ENCODE data around the gene NAA25.
"Not testable (repeated sequence)": the region's sequence is repeated elsewhere in the genome, so short reads cannot be mapped to it uniquely, and the experiment has no call there.

DNA sequence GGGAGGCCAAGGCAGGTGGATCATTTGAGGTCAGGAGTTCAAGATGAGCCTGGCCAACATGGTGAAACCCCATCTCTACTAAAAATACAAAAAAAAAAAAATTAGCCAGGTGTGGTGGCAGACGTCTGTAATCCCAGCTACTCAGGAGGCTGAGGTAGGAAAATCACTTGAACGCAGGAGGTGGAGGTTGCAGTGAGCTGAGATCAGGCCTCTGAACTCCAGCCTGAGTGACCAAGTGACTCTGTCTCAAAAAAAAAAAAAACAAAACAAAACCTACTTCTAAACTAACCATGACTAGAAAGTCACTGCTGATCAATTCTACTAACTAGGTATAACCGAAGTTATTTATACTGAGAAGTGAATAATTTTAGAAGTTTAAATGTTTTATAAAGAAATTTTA lies 99.0 kb downstream of the NAA25 start:
- TF ChIP-seq, protein P1, sequence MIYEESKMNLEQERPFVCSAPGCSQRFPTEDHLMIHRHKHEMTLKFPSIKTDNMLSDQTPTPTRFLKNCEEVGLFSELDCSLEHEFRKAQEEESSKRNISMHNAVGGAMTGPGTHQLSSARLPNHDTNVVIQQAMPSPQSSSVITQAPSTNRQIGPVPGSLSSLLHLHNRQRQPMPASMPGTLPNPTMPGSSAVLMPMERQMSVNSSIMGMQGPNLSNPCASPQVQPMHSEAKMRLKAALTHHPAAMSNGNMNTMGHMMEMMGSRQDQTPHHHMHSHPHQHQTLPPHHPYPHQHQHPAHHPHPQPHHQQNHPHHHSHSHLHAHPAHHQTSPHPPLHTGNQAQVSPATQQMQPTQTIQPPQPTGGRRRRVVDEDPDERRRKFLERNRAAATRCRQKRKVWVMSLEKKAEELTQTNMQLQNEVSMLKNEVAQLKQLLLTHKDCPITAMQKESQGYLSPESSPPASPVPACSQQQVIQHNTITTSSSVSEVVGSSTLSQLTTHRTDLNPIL (CRISPR knock-in tag; IDR thresholded peaks at IDR 0.05; ENCODE audit: low read depth) = not testable (repeated sequence)
- TF ChIP-seq, protein P2, sequence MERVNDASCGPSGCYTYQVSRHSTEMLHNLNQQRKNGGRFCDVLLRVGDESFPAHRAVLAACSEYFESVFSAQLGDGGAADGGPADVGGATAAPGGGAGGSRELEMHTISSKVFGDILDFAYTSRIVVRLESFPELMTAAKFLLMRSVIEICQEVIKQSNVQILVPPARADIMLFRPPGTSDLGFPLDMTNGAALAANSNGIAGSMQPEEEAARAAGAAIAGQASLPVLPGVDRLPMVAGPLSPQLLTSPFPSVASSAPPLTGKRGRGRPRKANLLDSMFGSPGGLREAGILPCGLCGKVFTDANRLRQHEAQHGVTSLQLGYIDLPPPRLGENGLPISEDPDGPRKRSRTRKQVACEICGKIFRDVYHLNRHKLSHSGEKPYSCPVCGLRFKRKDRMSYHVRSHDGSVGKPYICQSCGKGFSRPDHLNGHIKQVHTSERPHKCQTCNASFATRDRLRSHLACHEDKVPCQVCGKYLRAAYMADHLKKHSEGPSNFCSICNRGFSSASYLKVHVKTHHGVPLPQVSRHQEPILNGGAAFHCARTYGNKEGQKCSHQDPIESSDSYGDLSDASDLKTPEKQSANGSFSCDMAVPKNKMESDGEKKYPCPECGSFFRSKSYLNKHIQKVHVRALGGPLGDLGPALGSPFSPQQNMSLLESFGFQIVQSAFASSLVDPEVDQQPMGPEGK (CRISPR knock-in tag; IDR thresholded peaks at IDR 0.05; ENCODE audit: borderline replicate concordance) = not testable (repeated sequence)
- not testable (repeated sequence) for TF ChIP-seq ARNTL (CRISPR knock-in tag; IDR thresholded peaks at IDR 0.05; ENCODE audit: borderline replicate concordance, low read depth); ESRRG (CRISPR knock-in tag; IDR thresholded peaks at IDR 0.05); OSR1 (CRISPR knock-in tag; IDR thresholded peaks at IDR 0.05)
